HL-60 (cell line): Measurements from ENCODE around the gene CCDC24.

Experiments used
- DNase-seq, 2 experiments: peaks; one replicate each; pipeline ENCODE4 v3.0.0-alpha.2; 2010 to 2020; ENCODE audit warnings: low read depth in 1 of 2, low spot score in 1 of 2
- H3K27ac ChIP-seq: fragments of 250-450 bp; sonication (Bioruptor Pico); replicated peaks from 2 replicates; pipeline ENCODE4 v1.5.1; 2020; ENCODE audit warnings: mild to moderate bottlenecking, moderate library complexity
- H3K27me3 ChIP-seq: fragments of 250-450 bp; sonication (Bioruptor Pico); 2 replicates; pipeline ENCODE4 v1.5.1; 2021; ENCODE audit warnings: mild to moderate bottlenecking, moderate library complexity; ENCODE audit not compliant: insufficient read depth, poor library complexity, severe bottlenecking
- H3K4me3 ChIP-seq: replicated peaks from 2 replicates; pipeline ENCODE4 v1.5.1; 2011; ENCODE audit warnings: mild to moderate bottlenecking, control low read depth, low read length; ENCODE audit not compliant: insufficient read depth
- GABPA ChIP-seq: IDR thresholded peaks from 2 replicates; pipeline ENCODE4 v1.6.1; 2012; ENCODE audit warnings: low read depth
- POLR2AphosphoS5 ChIP-seq: IDR thresholded peaks from 2 replicates; pipeline ENCODE4 v1.6.1; 2012; ENCODE audit warnings: low read depth
- REST ChIP-seq: IDR thresholded peaks from 2 replicates; pipeline ENCODE4 v1.6.1; 2012; ENCODE audit warnings: low read depth; ENCODE audit not compliant: insufficient replicate concordance
- SPI1 ChIP-seq: IDR thresholded peaks from 2 replicates; pipeline ENCODE4 v1.6.1; 2012; ENCODE audit warnings: low read depth, mild to moderate bottlenecking, borderline replicate concordance
- TF ChIP-seq, protein P1 (sequence below): IDR thresholded peaks from one replicate; pipeline ENCODE4 v1.5.1; 2011; ENCODE audit warnings: low read length, control low read depth, inconsistent platforms; ENCODE audit not compliant: insufficient read depth

CCDC24 gene

GRCh38 chr1:44037154-44037553 is 45.8 kb downstream of the CCDC24 start:
- Histone ChIP-seq H3K4me3 (no peak overlapping the region), H3K27me3 (no peaks in the 10 kb centered on the region), H3K27ac (no peak overlapping the region)
- no peak for DNase-seq
- TF ChIP-seq POLR2AphosphoS5 = no peak
- TF ChIP-seq REST = no peak
- no peak for TF ChIP-seq GABPA
- TF ChIP-seq SPI1 = no peak
- TF ChIP-seq, protein P1, sequence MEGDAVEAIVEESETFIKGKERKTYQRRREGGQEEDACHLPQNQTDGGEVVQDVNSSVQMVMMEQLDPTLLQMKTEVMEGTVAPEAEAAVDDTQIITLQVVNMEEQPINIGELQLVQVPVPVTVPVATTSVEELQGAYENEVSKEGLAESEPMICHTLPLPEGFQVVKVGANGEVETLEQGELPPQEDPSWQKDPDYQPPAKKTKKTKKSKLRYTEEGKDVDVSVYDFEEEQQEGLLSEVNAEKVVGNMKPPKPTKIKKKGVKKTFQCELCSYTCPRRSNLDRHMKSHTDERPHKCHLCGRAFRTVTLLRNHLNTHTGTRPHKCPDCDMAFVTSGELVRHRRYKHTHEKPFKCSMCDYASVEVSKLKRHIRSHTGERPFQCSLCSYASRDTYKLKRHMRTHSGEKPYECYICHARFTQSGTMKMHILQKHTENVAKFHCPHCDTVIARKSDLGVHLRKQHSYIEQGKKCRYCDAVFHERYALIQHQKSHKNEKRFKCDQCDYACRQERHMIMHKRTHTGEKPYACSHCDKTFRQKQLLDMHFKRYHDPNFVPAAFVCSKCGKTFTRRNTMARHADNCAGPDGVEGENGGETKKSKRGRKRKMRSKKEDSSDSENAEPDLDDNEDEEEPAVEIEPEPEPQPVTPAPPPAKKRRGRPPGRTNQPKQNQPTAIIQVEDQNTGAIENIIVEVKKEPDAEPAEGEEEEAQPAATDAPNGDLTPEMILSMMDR = no peak

DNA sequence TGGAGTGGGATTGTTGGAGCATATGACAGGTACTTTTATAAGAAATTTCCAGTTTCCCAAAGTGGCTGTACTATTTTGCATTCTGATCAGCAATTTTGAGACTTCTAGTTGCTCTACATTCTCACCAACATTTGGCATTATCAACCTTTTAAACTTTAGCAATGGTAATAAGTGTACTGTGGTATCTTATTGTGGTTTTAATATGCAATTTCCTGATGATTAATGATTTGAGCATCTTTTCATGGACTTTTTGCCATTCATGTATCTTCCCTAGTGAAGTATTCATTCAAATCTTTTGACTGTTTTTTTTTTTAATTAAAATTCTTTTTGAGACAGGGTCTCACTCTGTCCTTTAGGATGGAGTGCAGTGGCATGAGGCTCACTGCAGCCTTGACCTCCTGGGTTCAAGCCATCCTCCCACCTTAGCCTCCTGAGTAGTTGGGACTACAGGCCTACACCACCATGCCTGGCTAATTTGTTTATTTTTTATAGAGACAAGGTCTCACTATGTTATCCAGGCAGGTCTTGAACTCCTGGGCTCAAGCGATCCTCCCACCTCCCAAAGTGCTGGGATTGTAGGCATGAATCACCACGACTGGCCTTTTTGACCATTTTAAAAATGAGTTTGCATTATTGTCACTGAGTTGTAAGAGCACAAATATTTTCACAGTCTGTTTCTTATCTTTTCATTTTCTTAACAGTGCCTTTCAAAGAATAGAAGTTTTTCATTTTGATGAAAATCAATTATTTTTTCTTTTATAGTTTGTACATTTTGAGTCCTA is 47.7 kb downstream of the CCDC24 start:
- no peak overlapping the region for H3K4me3 ChIP-seq
- no peaks in the 10 kb centered on the region for H3K27me3 ChIP-seq
- no peak overlapping the region for H3K27ac ChIP-seq
- TF ChIP-seq SPI1 (no peak), POLR2AphosphoS5 (no peak)
- no peak for DNase-seq

GRCh38 chr1:44040418-44040817 is 49.0 kb downstream of the CCDC24 start:
- Histone ChIP-seq H3K4me3 (no peak overlapping the region), H3K27me3 (no peaks in the 10 kb centered on the region), H3K27ac (no peak overlapping the region)
- DNase-seq = no peak
- TF ChIP-seq POLR2AphosphoS5 = no peak
- TF ChIP-seq REST = no peak
- TF ChIP-seq, protein P1 = no peak
- TF ChIP-seq GABPA = no peak
- TF ChIP-seq SPI1 = no peak

DNA sequence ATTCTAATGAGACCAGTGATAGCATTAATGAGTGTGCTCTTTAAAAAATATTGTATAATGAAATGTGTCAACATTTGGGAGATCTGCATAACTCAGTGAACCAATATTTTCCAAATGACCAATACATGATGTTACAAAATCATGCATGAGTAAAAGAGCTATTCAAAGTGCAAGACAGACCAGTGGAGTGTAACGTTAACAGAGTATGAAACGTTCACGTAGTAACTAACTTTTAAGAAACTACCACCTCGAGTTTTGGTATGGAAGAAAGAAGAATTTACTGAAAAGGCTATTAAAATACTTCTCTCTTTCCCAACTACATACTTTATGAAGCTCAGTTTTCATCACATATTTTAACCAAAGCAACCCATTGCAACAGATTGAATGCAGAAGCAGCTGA is 49.4 kb downstream of the CCDC24 start:
- Histone ChIP-seq H3K27ac (no peak overlapping the region), H3K4me3 (no peak overlapping the region), H3K27me3 (no peaks in the 10 kb centered on the region)
- no peak for DNase-seq
- no peak for TF ChIP-seq SPI1
- TF ChIP-seq REST = no peak
- TF ChIP-seq, protein P1 = no peak
- TF ChIP-seq POLR2AphosphoS5 = no peak
- no peak for TF ChIP-seq GABPA
